PC-9 (cell line): ENCODE data around the gene TSKS. TPM values are rescaled to one million over a fixed set of nuclear protein-coding genes. Genes with fewer than 3 reads are reported as not detected.

Experiments
- BruUV-seq: library from RNA; stranded (reverse); fragments of 400-500 nt; replicated peaks from 2 replicates; lab custom pipeline; 2021; lab: Mats Ljungman, UMichigan
- CTCF ChIA-PET: fragments of 300-600 bp; sonication (Branson Sonifier 250); formaldehyde crosslinking; loops from one replicate; lab custom pipeline; 2022; ENCODE audit warnings: antibody characterized with exemption; lab: Charles Lee
- POLR2A ChIA-PET: fragments of 300-600 bp; sonication (Branson Sonifier 250); formaldehyde crosslinking; loops from one replicate; lab custom pipeline; 2022; ENCODE audit warnings: antibody characterized with exemption; ENCODE audit not compliant: unreplicated experiment; lab: Charles Lee
- DNase-seq, 2 experiments: peaks; one replicate each; pipeline versions ENCODE4 v3.0.0 to v3.0.0-alpha.2; 2015 to 2022; ENCODE audit warnings: mixed read lengths in 1 of 2
- H2AFZ ChIP-seq: fragments of 200-600 bp; sonication (generic); 2 replicates; pipeline ENCODE4 v1.8.1; 2017; ENCODE audit warnings: antibody characterized with exemption
- H3F3A ChIP-seq: fragments of 200-600 bp; sonication (generic); 2 replicates; pipeline ENCODE4 v1.8.1; 2017; ENCODE audit warnings: antibody characterized with exemption, mild to moderate bottlenecking, low read depth; ENCODE audit not compliant: insufficient read depth
- H3K27ac ChIP-seq: fragments of 200-600 bp; sonication (generic); 2 replicates; pipeline ENCODE4 v1.6.1; 2016; ENCODE audit warnings: mixed run types
- H3K27me3 ChIP-seq: fragments of 200-600 bp; sonication (generic); 2 replicates; pipeline ENCODE4 v1.6.1; 2016; ENCODE audit warnings: low read depth, mixed run types; ENCODE audit not compliant: insufficient read depth
- H3K36me3 ChIP-seq: fragments of 200-600 bp; sonication (generic); 2 replicates; pipeline ENCODE4 v1.6.1; 2016; ENCODE audit warnings: low read depth, mixed run types
- H3K4me1 ChIP-seq: fragments of 200-600 bp; sonication (generic); replicated peaks from 2 replicates; pipeline ENCODE4 v1.6.1; 2016; ENCODE audit warnings: mixed run types; ENCODE audit not compliant: insufficient read depth
- H3K4me2 ChIP-seq: fragments of 200-600 bp; sonication (generic); 2 replicates; pipeline ENCODE4 v1.6.1; 2017; ENCODE audit warnings: mixed run types
- H3K4me3 ChIP-seq: fragments of 200-600 bp; sonication (generic); 2 replicates; pipeline ENCODE4 v1.6.1; 2016; ENCODE audit warnings: mixed run types
- H3K79me2 ChIP-seq: fragments of 200-600 bp; sonication (generic); 2 replicates; pipeline ENCODE4 v1.6.1; 2017; ENCODE audit warnings: low read depth, mixed run types
- H3K9me2 ChIP-seq: fragments of 200-600 bp; sonication (generic); 2 replicates; pipeline ENCODE4 v1.8.1; 2017; ENCODE audit warnings: mild to moderate bottlenecking; ENCODE audit not compliant: insufficient read depth
- H3K9me3 ChIP-seq: fragments of 200-600 bp; sonication (generic); 2 replicates; pipeline ENCODE4 v1.8.1; 2016; ENCODE audit warnings: low read depth; ENCODE audit not compliant: insufficient read depth
- H4K20me1 ChIP-seq: fragments of 200-600 bp; sonication (generic); 2 replicates; pipeline ENCODE4 v1.8.1; 2017; ENCODE audit not compliant: insufficient read depth
- EZH2 ChIP-seq: fragments of 200-600 bp; sonication (generic); IDR thresholded peaks from 2 replicates; pipeline ENCODE4 v1.8.0; 2017; ENCODE audit warnings: antibody characterized with exemption, low read depth
- intact Hi-C: fragments of 100-400 bp; cut with micrococcal nuclease; formaldehyde crosslinking; loops from one replicate; pipeline ENCODE4 v1.10.0; 2022; ENCODE audit not compliant: unreplicated experiment
- total RNA-seq: library from RNA; stranded (reverse); gene quantifications from 2 replicates; pipeline ENCODE4 v1.2.3, GENCODE V29; 2021
- TF ChIP-seq, protein P1 (sequence below): fragments of 200-600 bp; sonication (generic); conservative IDR thresholded peaks from 2 replicates; pipeline ENCODE4 v1.6.1; 2017; ENCODE audit warnings: mixed run types, antibody characterized with exemption, mild to moderate bottlenecking, moderate library complexity

TSKS gene
- total RNA-seq, 1 experiment from 2014 or later, result not detected

DNA sequence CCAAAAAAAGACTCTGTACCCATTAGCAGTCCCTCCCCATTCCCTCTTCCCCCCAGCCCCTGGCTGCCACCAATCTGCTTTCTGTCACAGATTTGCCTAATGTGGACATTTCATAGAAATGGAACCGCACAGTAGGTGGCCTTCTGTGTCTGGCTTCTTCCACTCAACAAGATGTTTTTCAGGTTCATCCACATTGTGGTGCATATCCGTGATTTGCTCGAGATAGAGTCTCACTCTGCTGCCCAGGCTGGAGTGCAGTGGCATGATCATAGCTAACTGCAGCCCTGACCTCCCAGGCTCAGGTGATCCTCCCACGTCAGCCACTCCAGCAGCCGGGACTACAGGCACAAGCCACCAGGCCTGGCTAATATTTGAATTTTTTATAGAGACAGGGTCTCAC is 24.6 kb upstream of the TSKS start:
- no peak overlapping the region for H3K27ac ChIP-seq
- CTCF ChIA-PET, result no interaction called here

DNA sequence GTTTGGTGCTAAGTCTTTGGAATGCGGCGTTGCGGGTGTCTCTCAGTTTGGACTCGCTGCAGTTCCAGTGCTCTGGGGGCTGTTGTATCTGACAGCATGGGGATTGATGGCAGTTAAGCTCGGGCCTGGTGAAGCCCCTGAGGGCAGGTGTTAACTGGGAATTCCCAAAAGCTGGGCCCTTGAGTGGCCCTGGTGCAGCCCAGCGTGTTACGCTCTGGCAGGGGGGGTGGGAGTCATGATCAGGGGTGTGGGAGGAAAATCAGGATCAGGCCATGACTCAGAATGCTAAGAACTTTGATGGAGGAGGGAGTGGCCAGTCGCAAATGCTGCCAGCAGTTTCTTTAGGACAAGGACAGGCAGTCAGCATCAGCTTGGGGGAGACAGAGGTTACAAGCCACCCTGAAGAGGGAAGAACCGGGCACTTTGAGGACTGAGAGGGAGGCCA is 23.3 kb upstream of the TSKS start:
- H2AFZ ChIP-seq, result no peak overlapping the region
- POLR2A ChIA-PET, result no interaction called here
- no peaks in the 10 kb centered on the region; the same call in 1 of the 2 replicates for H3F3A ChIP-seq
- H3K27ac ChIP-seq, result no peak overlapping the region
- H3K36me3 ChIP-seq, result peaks cover 9% of the 10 kb centered on the region; the same call in 1 of the 2 replicates
- no peaks in the 10 kb centered on the region for H3K79me2 ChIP-seq
- no peaks in the 10 kb centered on the region; the same call in 1 of the 2 replicates for H4K20me1 ChIP-seq
- no peak overlapping the region for H3K4me3 ChIP-seq
- no peaks in the 10 kb centered on the region for H3K4me1 ChIP-seq
- no peak overlapping the region for H3K4me2 ChIP-seq
- BruUV-seq, result no TSS peak
- CTCF ChIA-PET, result interaction anchor here (0.6 kb wide), 1 partner anchor 39 kb away, joined by 7 read pairs; no protein-coding TSS in a partner anchor
- no peak for DNase-seq
- H3K27me3 ChIP-seq, result no peaks in the 10 kb centered on the region
- H3K9me2 ChIP-seq, result no peaks in the 10 kb centered on the region
- TF ChIP-seq, protein P1, sequence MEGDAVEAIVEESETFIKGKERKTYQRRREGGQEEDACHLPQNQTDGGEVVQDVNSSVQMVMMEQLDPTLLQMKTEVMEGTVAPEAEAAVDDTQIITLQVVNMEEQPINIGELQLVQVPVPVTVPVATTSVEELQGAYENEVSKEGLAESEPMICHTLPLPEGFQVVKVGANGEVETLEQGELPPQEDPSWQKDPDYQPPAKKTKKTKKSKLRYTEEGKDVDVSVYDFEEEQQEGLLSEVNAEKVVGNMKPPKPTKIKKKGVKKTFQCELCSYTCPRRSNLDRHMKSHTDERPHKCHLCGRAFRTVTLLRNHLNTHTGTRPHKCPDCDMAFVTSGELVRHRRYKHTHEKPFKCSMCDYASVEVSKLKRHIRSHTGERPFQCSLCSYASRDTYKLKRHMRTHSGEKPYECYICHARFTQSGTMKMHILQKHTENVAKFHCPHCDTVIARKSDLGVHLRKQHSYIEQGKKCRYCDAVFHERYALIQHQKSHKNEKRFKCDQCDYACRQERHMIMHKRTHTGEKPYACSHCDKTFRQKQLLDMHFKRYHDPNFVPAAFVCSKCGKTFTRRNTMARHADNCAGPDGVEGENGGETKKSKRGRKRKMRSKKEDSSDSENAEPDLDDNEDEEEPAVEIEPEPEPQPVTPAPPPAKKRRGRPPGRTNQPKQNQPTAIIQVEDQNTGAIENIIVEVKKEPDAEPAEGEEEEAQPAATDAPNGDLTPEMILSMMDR, result no peak
- TF ChIP-seq EZH2, result no peak
- intact Hi-C loops, result no loop called here
- H3K9me3 ChIP-seq, result no peaks in the 10 kb centered on the region

More for the DNA sequence above, 24.6 kb upstream of the TSKS start:
- Histone ChIP-seq H3K9me2 (no peaks in the 10 kb centered on the region), H4K20me1 (peaks cover 1% of the 10 kb centered on the region), H3K36me3 (peaks cover 6% of the 10 kb centered on the region; the same call in 1 of the 2 replicates), H3F3A (peaks cover under 1% of the 10 kb centered on the region; the same call in 1 of the 2 replicates), H3K4me2 (no peak overlapping the region), H2AFZ (no peak overlapping the region), H3K4me1 (peaks cover 3% of the 10 kb centered on the region), H3K9me3 (no peaks in the 10 kb centered on the region), H3K79me2 (no peaks in the 10 kb centered on the region), H3K27me3 (no peaks in the 10 kb centered on the region), H3K4me3 (no peak overlapping the region)
- no TSS peak for BruUV-seq
- TF ChIP-seq, protein P1, result no peak
- no peak for TF ChIP-seq EZH2
- intact Hi-C loops, result no loop called here
- POLR2A ChIA-PET, result no interaction called here
- no peak for DNase-seq

DNA sequence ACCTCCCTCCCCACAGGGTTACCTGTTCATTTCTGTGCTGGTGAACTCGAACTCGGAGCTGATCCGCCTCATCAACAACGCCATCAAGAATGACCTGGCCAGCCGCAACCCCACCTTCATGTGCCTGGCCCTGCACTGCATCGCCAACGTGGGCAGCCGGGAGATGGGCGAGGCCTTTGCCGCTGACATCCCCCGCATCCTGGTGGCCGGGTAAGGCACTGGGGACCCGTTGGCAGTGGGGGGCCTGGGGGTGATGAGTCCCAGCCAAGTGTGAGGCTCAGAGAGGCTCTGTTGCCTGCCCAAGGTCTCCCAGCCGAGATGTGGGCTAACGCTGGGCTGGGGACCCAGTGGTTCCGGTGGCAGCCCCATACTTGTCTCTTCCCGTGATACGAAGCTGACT is 19.4 kb upstream of the TSKS start:
- no peak overlapping the region for H3K4me2 ChIP-seq
- intact Hi-C loops, result no loop called here
- ChIA-PET CTCF (no interaction called here), POLR2A (no interaction called here)
- DNase-seq, result no peak
- H3K79me2 ChIP-seq, result no peaks in the 10 kb centered on the region
- peaks cover 4% of the 10 kb centered on the region; the same call in 1 of the 2 replicates for H4K20me1 ChIP-seq
- H3K9me2 ChIP-seq, result no peaks in the 10 kb centered on the region
- H3K27me3 ChIP-seq, result no peaks in the 10 kb centered on the region
- no TSS peak for BruUV-seq
- TF ChIP-seq, protein P1, result no peak
- no peak for TF ChIP-seq EZH2
- H3K36me3 ChIP-seq, result peaks cover 9% of the 10 kb centered on the region; the same call in 1 of the 2 replicates
- H3K4me3 ChIP-seq, result no peak overlapping the region
- no peak overlapping the region for H3K27ac ChIP-seq
- no peaks in the 10 kb centered on the region for H3K9me3 ChIP-seq
- no peak overlapping the region for H2AFZ ChIP-seq
- no peaks in the 10 kb centered on the region; the same call in 1 of the 2 replicates for H3F3A ChIP-seq
- no peaks in the 10 kb centered on the region for H3K4me1 ChIP-seq
